ENCODE results near the gene DNAI1.

DNA sequence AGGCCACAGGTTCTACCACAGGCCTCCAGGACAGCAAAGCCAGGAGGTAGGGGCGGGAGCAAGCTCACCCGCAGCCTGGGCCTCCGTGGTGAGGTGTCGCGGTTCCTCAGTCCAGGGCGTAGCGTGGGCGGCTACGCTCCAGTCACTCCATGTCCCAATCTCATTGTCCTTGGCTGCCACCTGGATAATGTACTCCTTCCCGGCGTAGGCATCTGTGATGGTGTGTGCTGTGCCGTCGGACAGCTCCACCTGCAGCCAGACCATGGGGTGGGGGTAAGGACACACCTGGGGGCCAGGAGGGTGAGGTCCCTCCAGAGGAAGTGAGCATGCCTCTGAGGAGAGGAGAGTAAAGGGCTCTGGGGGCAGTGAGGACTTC is 94.0 kb downstream of the DNAI1 start:
- TF ChIP-seq, protein P1, sequence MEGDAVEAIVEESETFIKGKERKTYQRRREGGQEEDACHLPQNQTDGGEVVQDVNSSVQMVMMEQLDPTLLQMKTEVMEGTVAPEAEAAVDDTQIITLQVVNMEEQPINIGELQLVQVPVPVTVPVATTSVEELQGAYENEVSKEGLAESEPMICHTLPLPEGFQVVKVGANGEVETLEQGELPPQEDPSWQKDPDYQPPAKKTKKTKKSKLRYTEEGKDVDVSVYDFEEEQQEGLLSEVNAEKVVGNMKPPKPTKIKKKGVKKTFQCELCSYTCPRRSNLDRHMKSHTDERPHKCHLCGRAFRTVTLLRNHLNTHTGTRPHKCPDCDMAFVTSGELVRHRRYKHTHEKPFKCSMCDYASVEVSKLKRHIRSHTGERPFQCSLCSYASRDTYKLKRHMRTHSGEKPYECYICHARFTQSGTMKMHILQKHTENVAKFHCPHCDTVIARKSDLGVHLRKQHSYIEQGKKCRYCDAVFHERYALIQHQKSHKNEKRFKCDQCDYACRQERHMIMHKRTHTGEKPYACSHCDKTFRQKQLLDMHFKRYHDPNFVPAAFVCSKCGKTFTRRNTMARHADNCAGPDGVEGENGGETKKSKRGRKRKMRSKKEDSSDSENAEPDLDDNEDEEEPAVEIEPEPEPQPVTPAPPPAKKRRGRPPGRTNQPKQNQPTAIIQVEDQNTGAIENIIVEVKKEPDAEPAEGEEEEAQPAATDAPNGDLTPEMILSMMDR (IDR thresholded peaks at IDR 0.05 in 8 of 11, conservative IDR thresholded peaks at IDR 0.05 in 3 of 11) = no peak
- TF ChIP-seq POLR2A (IDR thresholded peaks at IDR 0.05) = no peak
- no peak for TF ChIP-seq POLR2AphosphoS5 (IDR thresholded peaks at IDR 0.05)
